ENCODE results near the gene MRM1.

MRM1 gene

GRCh38 chr17:36632916-36633771 lies 31.8 kb downstream of the MRM1 start:
- no peak for DNase-seq

- no peak for DNase-seq
Observed at GRCh38 chr17:36640346-36640745, 39.0 kb downstream of the MRM1 start.

GRCh38 chr17:36640836-36641235 lies 39.5 kb downstream of the MRM1 start:
- no peak for DNase-seq

GRCh38 chr17:36641331-36641876 lies 40.0 kb downstream of the MRM1 start:
- no peak for DNase-seq

- DNase-seq = peak; percentile 61
Observed at GRCh38 chr17:36641877-36642845, 40.8 kb downstream of the MRM1 start.

- no peak for DNase-seq
Observed at GRCh38 chr17:36643086-36643685, 41.8 kb downstream of the MRM1 start.

GRCh38 chr17:36645422-36645821 lies 44.0 kb downstream of the MRM1 start:
- DNase-seq = no peak

GRCh38 chr17:36647636-36648035 lies 46.3 kb downstream of the MRM1 start:
- peak; percentile 15 for DNase-seq

- no peak for DNase-seq
Observed at GRCh38 chr17:36650096-36650775, 48.9 kb downstream of the MRM1 start.

GRCh38 chr17:36653374-36653773 lies 52.0 kb downstream of the MRM1 start:
- no peak for DNase-seq

- DNase-seq = no peak
Observed at GRCh38 chr17:36653856-36654255, 52.5 kb downstream of the MRM1 start.

- no peak for DNase-seq
Observed at GRCh38 chr17:36655726-36656125, 54.3 kb downstream of the MRM1 start.

GRCh38 chr17:36657390-36657762 lies 56.0 kb downstream of the MRM1 start:
- no peak for DNase-seq

- peak; percentile 41 for DNase-seq
Observed at GRCh38 chr17:36657763-36658490, 56.5 kb downstream of the MRM1 start.
